Measurements from ENCODE around the gene DYRK3.

- TF ChIP-seq CTCF (IDR thresholded peaks at IDR 0.05), result no peak
- TF ChIP-seq POLR2A (IDR thresholded peaks at IDR 0.05), result peak in 1 of 2 donors; percentile 83
Observed at GRCh38 chr1:206685769-206686477, 50.6 kb downstream of the DYRK3 start.

All from thyroid gland (tissue), 4 donors.